Measurements from ENCODE around the gene EDN2. TPM values are rescaled to one million over a fixed set of nuclear protein-coding genes. Genes with fewer than 3 reads are reported as not detected.

The EDN2 gene
- total RNA-seq (0.18 TPM), polyA plus RNA-seq (ENCODE audit: insufficient read depth in 1 of 8, insufficient read length in 8 of 8, low replicate concordance in 1 of 8) (1 to 10 TPM in 1 of 8 donors, under 1 TPM in 3, not detected in 4; 0.22 to 1.8 (median 0.29) TPM)
- long read RNA-seq, donor 1 = 0 reads
- long read RNA-seq, donor 2 = 0 reads
- long read RNA-seq, donor 3 = 0 reads
- long read RNA-seq, donor 4 = 0 reads
- long read RNA-seq, donor 5 = 0 reads
- long read RNA-seq, donor 6 = 0 reads
- long read RNA-seq, donor 7 = 0 reads
- long read RNA-seq, donor 8 = 0 reads
- long read RNA-seq, donor 9 = 0 reads
- long read RNA-seq, donor 10 = 0 reads
- long read RNA-seq, donor 11 = 0 reads

DNA sequence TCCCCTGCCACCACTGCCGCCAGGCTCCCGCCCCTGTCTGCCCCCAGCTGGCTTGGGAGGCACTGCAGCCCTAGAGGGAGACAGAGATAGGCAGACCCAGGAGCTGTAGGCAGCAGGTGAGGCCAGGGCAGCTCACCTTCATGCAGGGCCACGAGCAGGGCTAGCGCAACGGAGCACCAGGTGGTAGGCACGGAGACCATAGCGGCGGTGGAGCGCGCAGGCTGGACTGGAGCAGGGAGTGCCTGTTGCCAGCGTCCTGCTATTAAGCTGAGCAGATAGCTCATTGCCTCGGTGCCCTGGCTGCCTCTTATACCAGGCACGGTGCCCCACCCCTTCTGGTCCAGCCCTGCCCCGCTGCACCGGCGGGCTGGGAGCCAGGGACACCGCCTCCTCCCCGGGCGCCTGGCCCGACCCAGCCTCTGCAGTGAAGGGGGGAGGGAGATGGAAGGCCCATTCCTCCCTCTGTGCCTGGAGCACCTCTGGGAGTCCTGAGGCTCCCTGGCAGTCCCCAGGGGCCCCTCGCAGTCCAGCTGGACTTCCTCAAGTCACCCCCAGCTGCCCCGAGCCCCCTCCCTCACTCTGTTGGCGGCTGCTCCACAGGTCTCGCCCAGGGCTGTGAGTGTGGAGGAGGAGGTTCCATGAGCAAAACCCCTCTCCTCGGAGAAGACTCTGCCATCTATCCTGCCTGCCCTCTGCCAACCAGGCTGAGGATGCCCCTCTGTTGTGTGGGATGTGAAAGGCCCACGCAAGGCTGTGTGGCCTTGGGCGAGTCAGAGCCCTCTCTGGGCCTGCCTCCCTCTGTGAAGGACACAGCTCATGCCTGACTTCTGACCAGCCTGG is at the start of gene EDN2:
Gene EDN2 (minus strand): TSS at position 282 of the 840 bp plus-strand sequence. CDS start 82 bp downstream, at position 200.
- no peak for DNase-seq
- no peak within 1 kb of the TSS for H3K4me3 ChIP-seq (ENCODE audit: low read length)
- H3K27me3 ChIP-seq (ENCODE audit: control insufficient read depth, insufficient read depth, low read length) = peaks cover 11% of the 10 kb centered on the region
- WGBS (ENCODE audit: insufficient coverage) = 74% methylated on average over 14 of the region's 27 CpGs
- H3K9me3 ChIP-seq (replicated peaks; ENCODE audit: control insufficient read depth, low read depth, low read length) = no peaks in the 10 kb centered on the region
- peaks cover 79% of the 10 kb centered on the region for H3K4me1 ChIP-seq (ENCODE audit: control insufficient read depth, insufficient read depth, low read length)
- no peaks in the 10 kb centered on the region for H3K36me3 ChIP-seq (ENCODE audit: control insufficient read depth, insufficient read depth, low read length)
- H3K27ac ChIP-seq (ENCODE audit: low read length) = no peak within 1 kb of the TSS

DNA sequence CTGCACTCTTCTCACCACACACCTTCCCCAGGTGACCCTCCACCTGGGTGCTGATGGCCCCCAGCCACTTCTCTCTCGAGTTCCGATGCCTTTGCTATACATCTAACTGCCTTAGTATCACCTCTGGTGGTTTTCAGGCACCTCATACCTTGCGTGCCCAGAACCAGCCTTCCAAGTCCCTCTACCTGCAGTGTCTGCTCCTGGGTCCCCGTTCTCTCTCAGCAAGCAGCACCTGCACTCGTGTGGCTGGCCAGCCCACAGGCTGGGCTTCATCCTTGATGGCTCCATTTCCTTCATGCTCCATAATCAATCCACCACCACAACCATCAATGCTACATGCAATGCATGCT is 49.2 kb upstream of the EDN2 start:
- WGBS (ENCODE audit: insufficient coverage) = 94% methylated on average over 5 of the region's 5 CpGs
- no peaks in the 10 kb centered on the region for H3K36me3 ChIP-seq (ENCODE audit: control insufficient read depth, insufficient read depth, low read length)
- no peak overlapping the region for H3K4me3 ChIP-seq (ENCODE audit: low read length)
- H3K27me3 ChIP-seq (ENCODE audit: control insufficient read depth, insufficient read depth, low read length) = peaks cover 2% of the 10 kb centered on the region
- no peaks in the 10 kb centered on the region for H3K9me3 ChIP-seq (replicated peaks; ENCODE audit: control insufficient read depth, low read depth, low read length)
- H3K4me1 ChIP-seq (ENCODE audit: control insufficient read depth, insufficient read depth, low read length) = peaks cover 39% of the 10 kb centered on the region
- H3K27ac ChIP-seq (ENCODE audit: low read length) = no peak overlapping the region
- DNase-seq = no peak

DNA sequence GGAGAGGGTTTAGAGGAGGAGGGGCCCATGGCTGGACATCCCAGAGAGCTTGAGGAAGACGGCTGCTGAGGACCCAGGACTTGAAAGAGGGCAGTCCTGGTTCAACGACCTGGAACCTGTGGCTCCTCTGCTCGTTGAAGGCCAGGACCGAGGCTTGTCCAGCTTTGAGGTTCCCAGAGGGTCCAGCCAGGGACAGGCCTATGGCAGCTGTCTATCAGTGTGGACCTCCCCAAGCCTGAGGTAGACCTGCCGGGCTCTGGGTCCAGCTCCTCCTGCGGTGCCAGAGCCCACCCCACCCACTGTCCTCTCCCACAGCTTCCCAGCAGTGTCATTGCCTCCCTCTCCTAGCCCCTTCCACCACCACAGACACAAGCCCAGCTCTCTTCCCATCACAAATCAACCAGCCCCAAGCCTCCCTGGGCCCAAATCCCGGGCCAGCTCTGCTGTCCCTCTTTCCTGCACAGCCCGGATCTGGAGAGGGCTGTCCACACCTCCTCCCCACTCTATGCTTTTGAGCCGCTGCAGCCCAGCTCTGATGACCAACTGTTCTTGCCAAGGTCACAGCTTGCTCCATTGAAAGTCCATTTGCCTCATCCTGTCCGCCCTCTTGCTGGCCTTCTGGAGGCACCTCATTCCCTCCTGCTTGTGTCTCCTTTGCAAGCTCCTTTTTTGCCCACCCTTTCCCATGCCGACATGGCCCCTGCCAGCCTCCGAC is 48.7 kb upstream of the EDN2 start:
- Histone ChIP-seq H3K4me3 (ENCODE audit: low read length) (no peak overlapping the region), H3K4me1 (ENCODE audit: control insufficient read depth, insufficient read depth, low read length) (peaks cover 33% of the 10 kb centered on the region), H3K36me3 (ENCODE audit: control insufficient read depth, insufficient read depth, low read length) (no peaks in the 10 kb centered on the region), H3K27ac (ENCODE audit: low read length) (no peak overlapping the region), H3K27me3 (ENCODE audit: control insufficient read depth, insufficient read depth, low read length) (peaks cover 2% of the 10 kb centered on the region), H3K9me3 (replicated peaks; ENCODE audit: control insufficient read depth, low read depth, low read length) (no peaks in the 10 kb centered on the region)
- 78% methylated on average over 12 of the region's 12 CpGs for WGBS (ENCODE audit: insufficient coverage)
- no peak for DNase-seq

DNA sequence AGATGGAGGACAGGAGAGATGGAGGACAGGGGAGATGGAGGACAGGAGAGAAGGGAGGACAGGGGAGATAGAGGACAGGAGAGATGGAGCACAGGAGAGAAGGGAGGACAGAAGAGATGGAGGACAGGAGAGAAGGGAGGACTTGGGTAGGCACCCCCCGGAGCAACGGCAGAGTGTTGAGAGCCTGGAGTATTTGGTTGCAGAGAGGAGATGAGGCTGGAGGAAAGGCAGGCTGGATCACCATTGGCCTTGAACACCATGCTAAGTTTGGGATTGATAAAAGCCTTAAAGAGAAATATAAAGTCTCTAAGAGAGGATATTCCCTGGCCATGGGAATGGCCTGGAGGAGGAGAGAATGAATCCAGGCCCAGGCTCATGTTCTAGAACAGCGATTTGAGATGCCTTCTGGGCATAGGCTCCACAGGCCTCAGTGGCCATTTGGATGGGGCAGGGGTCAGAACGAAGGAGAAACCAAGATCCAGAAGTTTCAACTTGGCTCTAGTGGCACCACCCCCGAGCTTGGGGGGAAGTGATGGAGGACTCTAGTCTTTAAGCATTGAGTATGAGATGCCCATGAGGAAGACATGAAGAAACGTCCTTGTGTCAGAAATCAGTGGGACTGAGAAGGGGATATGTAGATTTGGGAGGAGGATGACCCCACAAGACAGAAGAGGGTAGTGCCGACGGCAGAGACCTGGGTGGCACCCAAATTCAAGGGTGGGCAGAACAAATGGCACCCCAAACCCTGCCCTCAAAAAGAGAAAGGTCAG is 47.9 kb upstream of the EDN2 start:
- WGBS (ENCODE audit: insufficient coverage) = 81% methylated on average over 8 of the region's 8 CpGs
- peaks cover 26% of the 10 kb centered on the region for H3K4me1 ChIP-seq (ENCODE audit: control insufficient read depth, insufficient read depth, low read length)
- H3K27me3 ChIP-seq (ENCODE audit: control insufficient read depth, insufficient read depth, low read length) = peaks cover 2% of the 10 kb centered on the region
- H3K36me3 ChIP-seq (ENCODE audit: control insufficient read depth, insufficient read depth, low read length) = no peaks in the 10 kb centered on the region
- H3K4me3 ChIP-seq (ENCODE audit: low read length) = no peak overlapping the region
- no peak for DNase-seq
- no peak overlapping the region for H3K27ac ChIP-seq (ENCODE audit: low read length)
- no peaks in the 10 kb centered on the region for H3K9me3 ChIP-seq (replicated peaks; ENCODE audit: control insufficient read depth, low read depth, low read length)

DNA sequence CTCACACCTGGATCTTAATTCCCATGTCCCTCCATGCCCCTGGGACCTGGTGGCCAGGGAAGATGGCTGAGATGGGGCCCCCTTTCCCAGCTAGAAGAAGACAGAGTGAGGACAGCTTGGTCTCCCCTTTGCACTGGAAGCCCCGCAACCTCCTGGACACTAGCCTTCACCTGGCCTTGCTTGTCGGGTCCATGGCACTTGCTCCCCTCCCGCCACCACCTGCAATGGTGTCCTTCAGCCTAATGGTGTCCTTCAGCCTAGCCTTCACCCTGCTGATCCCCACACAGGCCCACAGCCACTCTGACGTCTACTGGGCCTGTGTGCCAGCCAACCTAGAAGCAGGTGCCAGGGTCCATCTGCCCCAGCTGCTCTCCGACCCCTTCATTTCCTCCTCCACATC is 45.9 kb upstream of the EDN2 start:
- peaks cover 7% of the 10 kb centered on the region for H3K4me1 ChIP-seq (ENCODE audit: control insufficient read depth, insufficient read depth, low read length)
- no peak overlapping the region for H3K27ac ChIP-seq (ENCODE audit: low read length)
- no peaks in the 10 kb centered on the region for H3K36me3 ChIP-seq (ENCODE audit: control insufficient read depth, insufficient read depth, low read length)
- WGBS (ENCODE audit: insufficient coverage) = 89% methylated on average over 4 of the region's 5 CpGs
- H3K27me3 ChIP-seq (ENCODE audit: control insufficient read depth, insufficient read depth, low read length) = peaks cover 2% of the 10 kb centered on the region
- no peaks in the 10 kb centered on the region for H3K9me3 ChIP-seq (replicated peaks; ENCODE audit: control insufficient read depth, low read depth, low read length)
- no peak overlapping the region for H3K4me3 ChIP-seq (ENCODE audit: low read length)
- DNase-seq = no peak

DNA sequence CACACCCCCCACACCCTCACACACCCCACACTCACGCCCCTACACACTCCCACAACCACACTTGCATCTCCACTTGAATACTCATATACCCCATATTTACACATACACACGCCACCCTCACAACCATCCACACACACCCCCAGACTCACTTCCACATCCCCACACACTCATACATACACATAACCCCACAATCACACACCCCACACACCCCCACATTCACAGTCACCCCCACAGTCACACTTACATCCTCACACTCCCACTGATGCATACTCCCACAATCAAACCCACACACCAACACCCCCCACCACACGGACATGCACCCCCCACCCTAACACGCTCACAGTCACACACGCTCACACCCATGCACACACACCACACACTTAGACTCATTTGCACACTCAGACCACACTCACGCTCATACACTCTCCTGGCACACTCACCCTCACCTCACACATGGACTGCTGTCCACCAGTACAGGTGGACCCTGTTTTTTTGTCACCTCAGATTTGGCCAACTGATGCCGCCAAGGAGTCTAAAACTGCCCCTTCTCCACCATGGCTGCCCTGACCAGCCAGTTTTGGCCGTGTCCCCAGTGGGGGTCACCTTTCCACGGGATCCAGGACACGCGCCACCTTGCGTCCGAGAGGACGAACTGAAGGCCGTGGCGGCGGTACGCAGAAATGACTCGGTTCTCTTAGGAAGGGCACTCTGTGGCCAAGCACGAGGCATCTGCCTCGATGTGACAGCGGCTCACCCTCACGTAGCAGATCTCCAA is 45.3 kb upstream of the EDN2 start:
- no peaks in the 10 kb centered on the region for H3K36me3 ChIP-seq (ENCODE audit: control insufficient read depth, insufficient read depth, low read length)
- H3K4me1 ChIP-seq (ENCODE audit: control insufficient read depth, insufficient read depth, low read length) = peaks cover 8% of the 10 kb centered on the region
- H3K4me3 ChIP-seq (ENCODE audit: low read length) = no peak overlapping the region
- H3K9me3 ChIP-seq (replicated peaks; ENCODE audit: control insufficient read depth, low read depth, low read length) = no peaks in the 10 kb centered on the region
- H3K27ac ChIP-seq (ENCODE audit: low read length) = no peak overlapping the region
- H3K27me3 ChIP-seq (ENCODE audit: control insufficient read depth, insufficient read depth, low read length) = peaks cover 2% of the 10 kb centered on the region
- 92% methylated on average over 21 of the region's 23 CpGs for WGBS (ENCODE audit: insufficient coverage)
- DNase-seq = no peak

DNA sequence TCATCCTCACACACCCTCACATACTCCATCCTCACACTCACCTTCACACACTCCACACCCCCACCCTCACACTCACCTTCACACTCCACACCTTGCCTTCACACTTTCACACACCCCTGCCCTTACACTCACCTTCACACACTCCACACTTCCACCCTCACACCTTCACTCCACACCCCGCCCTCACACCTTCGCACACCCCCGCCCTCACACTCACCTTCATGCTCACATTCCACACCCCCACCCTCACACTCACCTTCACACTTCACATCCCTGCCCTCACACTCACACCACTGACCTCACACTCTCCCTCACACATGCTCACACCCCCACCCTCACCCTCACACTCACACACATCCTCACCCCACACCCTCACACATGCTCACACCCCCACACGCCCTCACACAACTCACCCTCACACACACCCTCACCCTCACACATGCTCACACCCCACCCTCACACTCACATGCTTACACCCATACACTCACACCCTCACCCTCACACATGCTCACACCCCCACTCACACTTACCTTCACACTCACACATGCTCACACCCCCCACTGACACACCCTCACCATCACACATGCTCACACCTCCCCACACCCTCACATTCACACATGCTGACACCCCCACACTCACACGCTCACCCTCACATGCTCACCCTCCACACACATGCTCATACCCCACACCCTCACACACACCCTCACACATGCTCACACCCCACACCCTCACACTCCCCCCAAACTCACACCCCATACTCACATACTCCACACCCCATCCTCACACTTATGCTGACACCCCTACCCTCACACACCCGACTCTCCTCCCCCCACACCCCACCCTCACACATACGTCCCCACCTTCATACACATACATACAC is 44.5 kb upstream of the EDN2 start:
- H3K4me1 ChIP-seq (ENCODE audit: control insufficient read depth, insufficient read depth, low read length) = peaks cover 16% of the 10 kb centered on the region
- no peaks in the 10 kb centered on the region for H3K36me3 ChIP-seq (ENCODE audit: control insufficient read depth, insufficient read depth, low read length)
- H3K27me3 ChIP-seq (ENCODE audit: control insufficient read depth, insufficient read depth, low read length) = peaks cover 2% of the 10 kb centered on the region
- 89% methylated on average over 7 of the region's 7 CpGs for WGBS (ENCODE audit: insufficient coverage)
- H3K4me3 ChIP-seq (ENCODE audit: low read length) = no peak overlapping the region
- no peak for DNase-seq
- no peak overlapping the region for H3K27ac ChIP-seq (ENCODE audit: low read length)
- H3K9me3 ChIP-seq (replicated peaks; ENCODE audit: control insufficient read depth, low read depth, low read length) = no peaks in the 10 kb centered on the region

DNA sequence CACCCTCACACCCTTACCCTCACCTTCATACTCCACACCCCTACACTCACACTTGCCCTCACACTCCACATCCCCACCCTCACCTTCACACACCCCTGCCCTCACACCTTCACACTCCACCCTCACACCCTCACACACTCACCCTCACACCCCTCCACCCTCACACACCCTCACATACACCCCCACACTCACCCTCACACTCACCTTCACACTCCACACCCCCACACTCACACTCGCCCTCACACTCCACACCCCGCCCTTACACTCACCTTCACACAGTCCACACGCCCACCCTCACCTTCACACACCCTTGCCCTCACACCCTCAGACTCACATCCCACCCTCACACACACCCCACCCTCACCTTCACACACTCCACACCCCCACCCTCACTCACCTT is 43.6 kb upstream of the EDN2 start:
- Histone ChIP-seq H3K27me3 (ENCODE audit: control insufficient read depth, insufficient read depth, low read length) (peaks cover 2% of the 10 kb centered on the region), H3K9me3 (replicated peaks; ENCODE audit: control insufficient read depth, low read depth, low read length) (no peaks in the 10 kb centered on the region), H3K4me1 (ENCODE audit: control insufficient read depth, insufficient read depth, low read length) (peaks cover 25% of the 10 kb centered on the region), H3K4me3 (ENCODE audit: low read length) (no peak overlapping the region), H3K27ac (ENCODE audit: low read length) (no peak overlapping the region), H3K36me3 (ENCODE audit: control insufficient read depth, insufficient read depth, low read length) (no peaks in the 10 kb centered on the region)
- WGBS (ENCODE audit: insufficient coverage) = 83% methylated on average over 3 of the region's 3 CpGs
- no peak for DNase-seq
